Erythroblast (primary cell): ENCODE results near the gene MESD.

Experiments used
- GATA1 ChIP-seq: IDR thresholded peaks from 2 replicates; pipeline ENCODE4 v1.6.1; 2011; ENCODE audit warnings: low read depth, mild to moderate bottlenecking, control low read depth, low read length, moderate library complexity
- POLR2A ChIP-seq: IDR thresholded peaks from 2 replicates; pipeline ENCODE4 v1.6.1; 2011; ENCODE audit warnings: mild to moderate bottlenecking, low read length

DNA sequence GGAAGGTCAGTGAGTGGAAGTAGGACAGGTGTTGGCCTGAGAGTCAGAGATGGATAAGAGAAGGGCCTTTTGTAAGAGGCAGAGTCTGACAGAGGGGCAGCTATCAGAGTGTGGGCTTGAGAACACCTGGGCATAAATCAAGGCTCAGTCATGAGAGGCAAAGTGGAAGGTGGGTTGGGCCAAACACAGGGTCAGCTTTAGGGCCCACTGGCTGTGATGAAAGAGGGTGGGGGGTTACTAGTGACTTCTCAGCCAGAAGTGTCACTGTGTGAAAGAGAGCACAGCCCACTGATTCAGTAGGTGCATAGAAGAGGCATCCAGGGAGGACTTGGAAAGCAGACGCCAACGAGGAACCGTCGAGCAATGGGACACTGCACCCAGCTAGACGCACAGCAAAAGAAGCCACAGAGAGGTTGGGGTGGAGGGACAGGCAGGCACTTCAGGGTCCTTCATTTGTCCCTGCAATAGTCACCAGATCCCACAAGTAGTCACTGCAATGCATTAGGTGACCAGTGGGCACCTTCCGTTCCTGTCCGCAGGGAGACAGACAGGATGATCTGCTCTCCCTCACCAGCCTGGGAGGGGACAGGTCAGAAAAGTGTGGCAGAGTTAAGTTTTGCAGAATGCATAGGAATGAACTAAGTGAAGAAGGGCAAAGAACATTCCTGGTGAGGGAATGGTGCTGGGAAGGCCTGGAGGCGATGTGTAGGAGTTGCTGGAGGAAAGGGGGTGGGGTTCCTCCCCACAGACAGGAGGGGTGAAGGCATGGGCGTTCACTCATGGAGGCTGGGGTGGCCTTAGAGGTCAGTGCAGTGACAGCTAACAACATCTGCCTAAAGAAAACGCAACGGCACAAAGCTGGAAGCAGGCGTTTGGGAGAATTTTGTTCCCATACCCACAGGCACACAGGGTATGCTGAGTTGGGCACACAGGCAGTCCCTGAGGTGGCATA is 36.3 kb downstream of the MESD start:
- TF ChIP-seq POLR2A: no peak
- TF ChIP-seq GATA1: no peak
